IMR-90 (cell line): ENCODE data around the gene MEF2C. TPM values are rescaled to one million over a fixed set of nuclear protein-coding genes. Genes with fewer than 3 reads are reported as not detected.
A peak's percentile ranks its signal among the peaks of the same experiment; 100 is the strongest.

Source experiments
- ATAC-seq: fragments of 200-7000 bp; cut with Tn5 transposase; 2 replicates; pipeline ENCODE4 v1.9.1; 2020; ENCODE audit warnings: low read depth, mild to moderate bottlenecking, moderate library complexity
- BruUV-seq: library from RNA; stranded (reverse); fragments of 400-500 nt; replicated peaks from 2 replicates; lab custom pipeline; 2021; lab: Mats Ljungman, UMichigan
- CTCF ChIA-PET: fragments of 300-600 bp; formaldehyde crosslinking; extraction: SDS; loops from one replicate; lab custom pipeline; 2021; ENCODE audit warnings: antibody characterized with exemption; lab: Yijun Ruan, JAX
- POLR2A ChIA-PET: fragments of 300-600 bp; sonication (Branson Sonifier 250); formaldehyde crosslinking; loops from one replicate; lab custom pipeline; 2022; ENCODE audit warnings: antibody characterized with exemption; ENCODE audit not compliant: unreplicated experiment; lab: Charles Lee
- DNase-seq: peaks from one replicate; pipeline ENCODE4 v3.0.0; 2013
- H2AFZ ChIP-seq: replicated peaks from 2 replicates; pipeline ENCODE3; 2013; ENCODE audit warnings: low read length, mild to moderate bottlenecking; ENCODE audit not compliant: poor library complexity
- H2AK5ac ChIP-seq: 2 replicates; pipeline ENCODE4 v1.6.1; 2013; ENCODE audit warnings: low read depth, low read length, inconsistent platforms
- H2AK9ac ChIP-seq: replicated peaks from 2 replicates; pipeline ENCODE3; 2013; ENCODE audit warnings: mild to moderate bottlenecking, low read depth, low read length, moderate library complexity; ENCODE audit not compliant: poor library complexity
- H2BK120ac ChIP-seq: 2 replicates; pipeline ENCODE4 v1.6.1; 2013; ENCODE audit warnings: low read depth, low read length, inconsistent platforms
- H2BK15ac ChIP-seq: 3 replicates; pipeline ENCODE4 v1.6.1; 2013; ENCODE audit warnings: low read depth, low read length, inconsistent platforms
- H2BK20ac ChIP-seq: 2 replicates; pipeline ENCODE4 v1.6.1; 2013; ENCODE audit warnings: low read depth, mild to moderate bottlenecking, inconsistent platforms, low read length, moderate library complexity
- H2BK5ac ChIP-seq: 2 replicates; pipeline ENCODE4 v1.6.1; 2013; ENCODE audit warnings: mild to moderate bottlenecking, low read depth, low read length, inconsistent platforms; ENCODE audit not compliant: poor library complexity, severe bottlenecking
- H3K14ac ChIP-seq: replicated peaks from 2 replicates; pipeline ENCODE4 v1.6.1; 2013; ENCODE audit warnings: low read depth, low read length, inconsistent platforms
- H3K18ac ChIP-seq: 2 replicates; pipeline ENCODE4 v1.6.1; 2013; ENCODE audit warnings: low read depth, low read length, control low read depth
- H3K23ac ChIP-seq: 2 replicates; pipeline ENCODE4 v1.6.1; 2013; ENCODE audit warnings: low read depth, low read length, inconsistent platforms
- H3K27ac ChIP-seq: 2 replicates; pipeline ENCODE4 v1.5.1; 2013; ENCODE audit warnings: mild to moderate bottlenecking, control low read depth, low read length; ENCODE audit not compliant: insufficient read depth
- H3K27me3 ChIP-seq: 2 replicates; pipeline ENCODE4 v1.6.1; 2013; ENCODE audit warnings: low read length; ENCODE audit not compliant: control insufficient read depth, insufficient read depth
- H3K36me3 ChIP-seq: 2 replicates; pipeline ENCODE4 v1.6.1; 2013; ENCODE audit warnings: low read length, mixed read lengths; ENCODE audit not compliant: control insufficient read depth, insufficient read depth
- H3K4ac ChIP-seq: 2 replicates; pipeline ENCODE4 v1.6.1; 2013; ENCODE audit warnings: low read depth, low read length, inconsistent platforms
- H3K4me1 ChIP-seq: 2 replicates; pipeline ENCODE4 v1.6.1; 2013; ENCODE audit warnings: low read length, mixed read lengths; ENCODE audit not compliant: control insufficient read depth, insufficient read depth
- H3K4me2 ChIP-seq: 2 replicates; pipeline ENCODE4 v1.6.1; 2013; ENCODE audit warnings: low read depth, mild to moderate bottlenecking, control low read depth, low read length, moderate library complexity
- H3K4me3 ChIP-seq: 2 replicates; pipeline ENCODE4 v1.5.1; 2013; ENCODE audit warnings: low read depth, mild to moderate bottlenecking, control low read depth, low read length, moderate library complexity; ENCODE audit not compliant: insufficient read depth
- H3K56ac ChIP-seq: 2 replicates; pipeline ENCODE4 v1.6.1; 2013; ENCODE audit warnings: low read length, inconsistent platforms; ENCODE audit not compliant: insufficient read depth; ENCODE audit errors: extremely low read depth
- H3K79me1 ChIP-seq, 2 experiments: 2 replicates each; pipeline ENCODE4 v1.6.1; 2013; ENCODE audit warnings: low read length in 2 of 2, inconsistent platforms in 1 of 2, low read depth in 1 of 2
- H3K9ac ChIP-seq: 2 replicates; pipeline ENCODE4 v1.6.1; 2013; ENCODE audit warnings: low read depth, low read length, control low read depth
- H3K9me1 ChIP-seq: 2 replicates; pipeline ENCODE4 v1.6.1; 2013; ENCODE audit warnings: low read length, inconsistent platforms; ENCODE audit not compliant: insufficient read depth
- H3K9me3 ChIP-seq: 2 replicates; pipeline ENCODE4 v1.6.1; 2013; ENCODE audit warnings: low read length; ENCODE audit not compliant: control insufficient read depth, insufficient read depth
- H4K20me1 ChIP-seq: 2 replicates; pipeline ENCODE4 v1.6.1; 2013; ENCODE audit warnings: low read length, inconsistent platforms; ENCODE audit not compliant: insufficient read depth
- H4K5ac ChIP-seq: 2 replicates; pipeline ENCODE4 v1.6.1; 2013; ENCODE audit warnings: mild to moderate bottlenecking, low read depth, low read length, control low read depth
- H4K8ac ChIP-seq, 2 experiments: 2 replicates each; pipeline ENCODE4 v1.6.1; 2013; ENCODE audit warnings: low read depth in 2 of 2, low read length in 2 of 2, control low read depth in 1 of 2, inconsistent platforms in 1 of 2
- H4K91ac ChIP-seq: 2 replicates; pipeline ENCODE4 v1.6.1; 2013; ENCODE audit warnings: low read depth, low read length, inconsistent platforms; ENCODE audit not compliant: insufficient read depth
- BHLHE40 ChIP-seq: fragments of 150-350 bp; IDR thresholded peaks from 2 replicates; pipeline ENCODE4 v1.6.1; 2016; ENCODE audit warnings: mild to moderate bottlenecking, low read depth, low read length
- CTCF ChIP-seq: conservative IDR thresholded peaks from 2 replicates; pipeline ENCODE4 v1.5.1; 2012; ENCODE audit warnings: mild to moderate bottlenecking, low read depth, low read length, improper control_type of control experiment
- ELK1 ChIP-seq: fragments of 150-350 bp; IDR thresholded peaks from 2 replicates; pipeline ENCODE4 v1.6.1; 2016; ENCODE audit warnings: low read depth, mild to moderate bottlenecking, low read length, moderate library complexity, borderline replicate concordance
- MAFK ChIP-seq: IDR thresholded peaks from 2 replicates; pipeline ENCODE4 v1.6.1; 2012; ENCODE audit warnings: low read depth, low read length, improper control_type of control experiment
- MAZ ChIP-seq: IDR thresholded peaks from 2 replicates; pipeline ENCODE4 v1.6.1; 2012; ENCODE audit warnings: low read depth, mild to moderate bottlenecking, low read length, improper control_type of control experiment, moderate library complexity, borderline replicate concordance
- POLR2A ChIP-seq: IDR thresholded peaks from 2 replicates; pipeline ENCODE4 v1.6.1; 2012; ENCODE audit warnings: mild to moderate bottlenecking, low read depth, low read length
- RCOR1 ChIP-seq: IDR thresholded peaks from 2 replicates; pipeline ENCODE4 v1.6.1; 2012; ENCODE audit warnings: mild to moderate bottlenecking, low read length, improper control_type of control experiment; ENCODE audit not compliant: insufficient replicate concordance
- RFX5 ChIP-seq: IDR thresholded peaks from 2 replicates; pipeline ENCODE4 v1.8.0; 2012; ENCODE audit warnings: low read depth, mild to moderate bottlenecking, low read length, moderate library complexity
- SMC3 ChIP-seq: fragments of 150-350 bp; IDR thresholded peaks from 2 replicates; pipeline ENCODE4 v1.6.1; 2016; ENCODE audit warnings: low read depth, mild to moderate bottlenecking, antibody characterized with exemption, low read length, moderate library complexity
- USF2 ChIP-seq: fragments of 150-350 bp; IDR thresholded peaks from 2 replicates; pipeline ENCODE4 v1.6.1; 2017; ENCODE audit warnings: mild to moderate bottlenecking, antibody characterized with exemption, low read length, low read depth
- WGBS, 2 experiments: methylation state at CpG; one replicate each; pipeline versions ENCODE4 v1.1.5 to v1.1.7; 2013; ENCODE audit warnings: missing lambda C conversion rate in 2 of 2; ENCODE audit not compliant: insufficient read length in 1 of 2; ENCODE audit errors: extremely low coverage in 2 of 2; 5-methylcytosine and 5-hydroxymethylcytosine counted together
- dilution Hi-C: fragments of 300-500 bp; cut with HindIII; formaldehyde crosslinking; loops from one replicate; pipeline ENCODE4 v1.14.3; 2018; ENCODE audit warnings: low sequenced_read_pairs; ENCODE audit not compliant: unreplicated experiment
- in situ Hi-C: fragments of 300-500 bp; cut with MboI; formaldehyde crosslinking; loops from 3 replicates; pipeline ENCODE4 v1.14.3; 2019; ENCODE audit warnings: low sequenced_read_pairs, inconsistent platforms, mixed read lengths
- intact Hi-C: fragments of 100-400 bp; cut with micrococcal nuclease; formaldehyde crosslinking; loops from 2 replicates; pipeline ENCODE4 v1.10.0; 2022
- polyA plus RNA-seq, 3 experiments: library from polyadenylated mRNA; depleted of rRNA; stranded (reverse); fragments of >200 nt; gene quantifications; 2 replicates each; pipeline ENCODE4 v1.2.3, GENCODE V29; 2012; ENCODE audit warnings: low replicate concordance in 1 of 3
- total RNA-seq: library from RNA; depleted of rRNA; stranded (reverse); fragments of >200 nt; gene quantifications from 2 replicates; pipeline ENCODE4 v1.2.3, GENCODE V29; 2012

The MEF2C gene
- total and polyA plus RNA-seq, 2 of the 4 experiments (the other 2 are of a cell fraction) = 1.5 to 6.8 TPM

GRCh38 chr5:88683506-88684135 is 199.4 kb downstream of the MEF2C start:
- Histone ChIP-seq H2BK120ac (no peak overlapping the region), H2AK5ac (no peak overlapping the region), H4K20me1 (no peaks in the 10 kb centered on the region; the same call in 1 of the 2 replicates), H4K91ac (no peak overlapping the region), H2BK20ac (no peak overlapping the region), H3K27ac (no peak overlapping the region), H2BK15ac (no peak overlapping the region), H3K27me3 (peaks cover 86% of the 10 kb centered on the region), H4K8ac (no peak overlapping the region), H3K4ac (no peak overlapping the region), H3K36me3 (no peaks in the 10 kb centered on the region), H3K18ac (no peak overlapping the region), H3K79me1 (no peaks in the 10 kb centered on the region), H3K4me2 (no peak overlapping the region), H3K9me1 (no peaks in the 10 kb centered on the region), H2AFZ (peak overlapping the region; percentile 46), H2BK5ac (no peak overlapping the region), H3K9me3 (peaks cover 8% of the 10 kb centered on the region), H3K4me3 (no peak overlapping the region), H3K4me1 (peaks cover 2% of the 10 kb centered on the region; the same call in 1 of the 2 replicates), H4K5ac (no peak overlapping the region), H3K56ac (no peak overlapping the region), H3K14ac (no peak overlapping the region), H3K9ac (no peak overlapping the region), H3K23ac (no peak overlapping the region), H2AK9ac (no peak overlapping the region)
- BruUV-seq = no TSS peak
- CTCF ChIA-PET = interaction anchor here (4.1 kb wide), 1 partner anchor 903 kb away, joined by 19 read pairs; no protein-coding TSS in a partner anchor
- POLR2A ChIA-PET = no interaction called here
- TF ChIP-seq MAFK = no peak
- TF ChIP-seq BHLHE40 = no peak
- no peak for TF ChIP-seq MAZ
- TF ChIP-seq ELK1 = no peak
- TF ChIP-seq SMC3 = no peak
- TF ChIP-seq RCOR1 = no peak
- no peak for TF ChIP-seq CTCF
- no peak for TF ChIP-seq RFX5
- TF ChIP-seq USF2 = no peak
- no peak for TF ChIP-seq POLR2A
- no CpG with 5 or more reads among the region's 31 CpGs for WGBS, 2 experiments
- in situ Hi-C loops = loop anchor here (10.0 kb wide), 2 partner anchors 899 to 1259 kb away; no protein-coding TSS in a partner anchor
- intact Hi-C loops = no loop called here
- DNase-seq (no peak), ATAC-seq (no peak)
- dilution Hi-C loops = no loop called here
